Aorta (tissue), 5 donors: Measurements from ENCODE around the gene ADM2. TPM values are rescaled to one million over a fixed set of nuclear protein-coding genes. Genes with fewer than 3 reads are reported as not detected.
A peak's percentile ranks its signal among the peaks of the same experiment; 100 is the strongest.
"Not testable (repeated sequence)": the region's sequence is repeated elsewhere in the genome, so short reads cannot be mapped to it uniquely, and the experiment has no call there.

Experiments
- ATAC-seq: fragments of 200-7000 bp; cut with Tn5 transposase; one replicate; pipeline ENCODE4 v1.9.1; 2022; ENCODE audit warnings: moderate library complexity; ENCODE audit not compliant: low FRiP score
- DNase-seq, 2 donors: peaks; one replicate each; pipeline ENCODE4 v3.0.0-alpha.2; 2020
- H3K27ac ChIP-seq, 2 donors: one replicate each; pipeline ENCODE4 v1.5.1; 2013; ENCODE audit warnings: low read length in 2 of 2, mild to moderate bottlenecking in 2 of 2, moderate library complexity in 2 of 2, control low read depth in 1 of 2, inconsistent platforms in 1 of 2, low read depth in 1 of 2
- H3K27me3 ChIP-seq, 2 donors: one replicate each; pipeline ENCODE4 v1.6.1; 2013; ENCODE audit warnings: control low read depth in 1 of 2, low read length in 1 of 2, mild to moderate bottlenecking in 1 of 2, moderate library complexity in 1 of 2; ENCODE audit not compliant: insufficient read depth in 2 of 2, control insufficient read depth in 1 of 2
- H3K36me3 ChIP-seq, 2 donors: one replicate each; pipeline ENCODE4 v1.6.1; 2013; ENCODE audit warnings: control low read depth in 1 of 2, low read length in 1 of 2, mild to moderate bottlenecking in 1 of 2; ENCODE audit not compliant: insufficient read depth in 2 of 2, control insufficient read depth in 1 of 2
- H3K4me1 ChIP-seq, 2 donors: one replicate each; pipeline ENCODE4 v1.6.1; 2013; ENCODE audit warnings: low read length in 2 of 2, control low read depth in 1 of 2, mild to moderate bottlenecking in 1 of 2, moderate library complexity in 1 of 2; ENCODE audit not compliant: insufficient read depth in 2 of 2, control insufficient read depth in 1 of 2
- H3K4me3 ChIP-seq, 2 donors: one replicate each; pipeline ENCODE4 v1.5.1; 2013; ENCODE audit warnings: low read length in 2 of 2, control low read depth in 1 of 2, mild to moderate bottlenecking in 1 of 2
- H3K9me3 ChIP-seq: one replicate; pipeline ENCODE4 v1.6.1; 2013; ENCODE audit warnings: mild to moderate bottlenecking, low read length; ENCODE audit not compliant: control insufficient read depth
- WGBS, 2 donors: extraction: QIAGEN DNeasy Blood & Tissue Kit; methylation state at CpG; one replicate each; pipeline ENCODE4 v1.1.7; 2013; 5-methylcytosine and 5-hydroxymethylcytosine counted together
- intact Hi-C, 2 donors: fragments of 100-400 bp; cut with DNase I; formaldehyde crosslinking; loops; one replicate each; pipeline versions ENCODE4 v1.14.2 to v1.15.0; 2022
- long read RNA-seq, 2 donors: library from polyadenylated mRNA; unstranded; transcript quantifications; one replicate each; pipeline ENCODE4 v2.0.0, GENCODE V29; 2020 to 2021
- polyA plus RNA-seq, 2 donors: library from polyadenylated mRNA; stranded (reverse); fragments of 200-250 nt; gene quantifications; one replicate each; pipeline ENCODE4 v1.2.3, GENCODE V29; 2013
- total RNA-seq, 2 donors: library from RNA; stranded (reverse); fragmentation: NEBNext Ultra II Directional; extraction: Animal tissue kit (Norgen Biotek cat#: 25700); gene quantifications; one replicate each; pipeline ENCODE4 v1.2.1, GENCODE V29; 2021
- donor health status: healthy with polysubstance abuse.
- donor health status: Bipolar disorder and iron deficiency.
- donor health status: DM: no; HTN: no; CAD: no.
- donor health status: DM: no; HTN: no; CAD: no.
- donor health status: DM: yes; HTN: yes; CAD: no.

Gene ADM2, protein sequence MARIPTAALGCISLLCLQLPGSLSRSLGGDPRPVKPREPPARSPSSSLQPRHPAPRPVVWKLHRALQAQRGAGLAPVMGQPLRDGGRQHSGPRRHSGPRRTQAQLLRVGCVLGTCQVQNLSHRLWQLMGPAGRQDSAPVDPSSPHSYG
- total RNA-seq (under 1 TPM; 0.26 to 0.54 TPM), polyA plus RNA-seq (under 1 TPM in 1 of 2 donors, not detected in 1; 0.50 TPM)
- long read RNA-seq, donor 1: 0 reads
- long read RNA-seq, donor 2, full-length matches to known transcripts: 1 of 1 reads
- long read RNA-seq, donor 2, partial matches to known transcripts: 0 of 1 reads
- long read RNA-seq, donor 2, other reads (novel, unspliced or antisense): 0 of 1 reads

DNA sequence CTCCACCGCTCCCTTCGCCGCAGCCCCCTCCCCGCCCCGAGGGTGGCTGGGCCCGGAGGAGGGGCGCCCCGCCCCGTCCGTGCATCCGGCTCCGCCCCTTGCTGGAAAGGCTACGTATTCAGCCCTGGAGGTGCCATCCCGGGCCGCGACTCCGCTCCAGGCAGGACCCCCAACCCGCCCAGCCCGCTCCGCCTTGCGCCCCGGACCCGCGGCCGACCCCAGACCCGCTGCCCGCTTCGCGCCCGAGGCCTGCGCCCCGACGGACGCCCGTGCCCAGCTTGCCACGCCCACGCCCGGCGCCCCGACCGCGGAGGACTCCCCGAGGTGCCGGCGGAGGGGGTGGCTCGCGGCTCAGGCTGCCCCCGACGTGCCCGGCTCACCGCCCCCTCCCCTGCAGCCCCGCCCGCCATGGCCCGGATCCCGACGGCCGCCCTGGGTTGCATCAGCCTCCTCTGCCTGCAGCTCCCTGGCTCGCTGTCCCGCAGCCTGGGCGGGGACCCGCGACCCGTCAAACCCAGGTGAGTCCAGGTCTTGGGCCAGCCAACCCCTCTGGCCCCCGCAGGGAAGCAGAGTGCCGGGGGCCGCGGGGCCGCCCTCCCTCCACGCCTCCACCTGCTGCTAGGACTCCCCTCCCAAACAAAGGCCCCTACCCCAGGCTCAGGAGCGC is at the start of gene ADM2:
Gene ADM2, plus strand, starts transcription at position 104 of the 667 bp plus-strand sequence. Its CDS starts 305 bp downstream, at position 409.
- Histone ChIP-seq H3K27me3 (no peaks in the 10 kb centered on the region), H3K9me3 (no peaks in the 10 kb centered on the region), H3K4me3 (peak within 1 kb of the TSS in 1 of 2 donors; percentile 17), H3K4me1 (no peaks in the 10 kb centered on the region), H3K36me3 (no peaks in the 10 kb centered on the region), H3K27ac (no peak within 1 kb of the TSS)
- WGBS, 2 donors: 3 to 4% methylated on average over 43 to 70 of the region's 70 CpGs
- ATAC-seq: no peak
- intact Hi-C loops: no loop called here
- peak in 1 of 2 donors; percentile 47 for DNase-seq

DNA sequence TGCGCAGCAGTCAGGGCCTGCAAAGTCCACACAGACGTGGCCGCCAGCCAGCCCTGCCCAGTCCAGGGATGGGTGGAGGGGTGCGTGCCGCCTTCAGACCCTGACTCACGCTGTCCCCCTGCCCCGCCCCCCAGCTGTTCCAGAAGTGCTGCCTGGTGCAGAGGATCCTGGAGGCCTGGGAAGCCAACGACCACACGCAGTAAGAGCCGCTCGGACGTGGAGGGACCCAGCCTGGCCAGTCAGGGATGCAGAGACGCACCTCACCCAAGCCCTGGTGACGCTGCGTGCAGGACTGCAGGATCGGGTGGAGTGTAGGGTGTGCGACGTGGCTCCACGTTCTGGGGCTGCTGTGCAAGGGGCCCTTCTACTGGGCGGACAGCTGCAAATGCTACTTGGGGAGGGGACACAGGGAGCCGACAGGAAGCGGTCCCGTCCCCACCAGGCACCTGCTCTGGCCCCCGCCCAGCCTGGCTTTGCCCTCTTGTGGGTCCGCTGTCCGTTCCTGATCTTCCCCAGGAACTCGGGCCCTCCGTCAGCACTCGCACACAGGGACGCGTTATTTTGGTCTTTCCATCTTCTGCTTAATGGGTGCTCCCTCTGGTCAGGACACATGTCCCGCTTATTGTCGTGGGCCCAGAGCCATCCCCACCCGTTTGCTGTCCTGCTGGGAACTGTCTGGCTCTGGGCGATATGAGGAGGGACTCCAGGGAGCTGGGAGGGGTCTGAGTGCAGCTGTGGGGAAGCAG is 49.0 kb upstream of the ADM2 start:
- H3K4me3 ChIP-seq: no peak overlapping the region
- no peaks in the 10 kb centered on the region for H3K9me3 ChIP-seq
- peaks cover 0 to 5% of the 10 kb centered on the region in 2 donors for H3K36me3 ChIP-seq
- no peak for ATAC-seq
- no peaks in the 10 kb centered on the region for H3K27me3 ChIP-seq
- no peaks in the 10 kb centered on the region for H3K4me1 ChIP-seq
- WGBS, 2 donors: 93% methylated on average over 34 to 35 of the region's 35 CpGs
- no peak overlapping the region for H3K27ac ChIP-seq
- DNase-seq: no peak
- intact Hi-C loops: no loop called here

GRCh38 chr22:50432877-50433510 is 48.3 kb upstream of the ADM2 start:
- ATAC-seq, H3K36me3 ChIP-seq, H3K27ac ChIP-seq, H3K27me3 ChIP-seq, DNase-seq, intact Hi-C loops, H3K9me3 ChIP-seq, H3K4me1 ChIP-seq, H3K4me3 ChIP-seq: not testable (repeated sequence)
- WGBS, 2 donors: 95 to 96% methylated on average over 15 to 24 of the region's 24 CpGs

DNA sequence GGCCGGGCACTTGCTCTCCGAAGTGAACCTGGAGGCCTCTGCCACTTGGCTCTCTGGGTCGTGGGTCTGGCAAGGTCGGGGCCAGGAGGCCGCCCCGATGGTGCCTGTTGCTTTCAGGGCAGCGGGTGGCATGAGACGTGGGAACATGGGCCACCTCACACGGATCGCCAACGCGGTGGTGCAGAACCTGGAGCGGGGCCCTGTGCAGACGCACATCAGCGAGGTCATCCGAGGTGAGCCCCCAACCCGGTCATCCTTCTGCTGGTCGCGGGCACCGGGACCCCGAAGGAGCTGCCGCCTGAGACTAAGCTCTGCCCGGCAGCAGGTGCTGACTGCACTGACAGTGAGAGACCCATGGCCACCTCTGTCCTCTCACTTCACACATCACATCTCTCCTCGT is 46.5 kb upstream of the ADM2 start:
- Histone ChIP-seq H3K4me1 (no peaks in the 10 kb centered on the region), H3K9me3 (no peaks in the 10 kb centered on the region), H3K27me3 (no peaks in the 10 kb centered on the region), H3K27ac (no peak overlapping the region), H3K36me3 (peaks cover 0 to 16% of the 10 kb centered on the region in 2 donors), H3K4me3 (no peak overlapping the region)
- intact Hi-C loops: no loop called here
- 85 to 88% methylated on average over 24 of the region's 24 CpGs for WGBS, 2 donors
- DNase-seq (no peak), ATAC-seq (no peak)

- intact Hi-C loops: no loop called here
- H3K27ac ChIP-seq: no peak overlapping the region
- no peaks in the 10 kb centered on the region for H3K27me3 ChIP-seq
- H3K4me1 ChIP-seq: no peaks in the 10 kb centered on the region
- DNase-seq (no peak), ATAC-seq (no peak)
- WGBS, 2 donors: 76 to 85% methylated on average over 20 of the region's 20 CpGs
- H3K9me3 ChIP-seq: no peaks in the 10 kb centered on the region
- H3K4me3 ChIP-seq: no peak overlapping the region
- H3K36me3 ChIP-seq: peaks cover 0 to 14% of the 10 kb centered on the region in 2 donors
These were observed 45.9 kb upstream of the ADM2 start for GRCh38 chr22:50435291-50436014.

- intact Hi-C loops: no loop called here
- H3K27me3 ChIP-seq: no peaks in the 10 kb centered on the region
- no peaks in the 10 kb centered on the region for H3K4me1 ChIP-seq
- DNase-seq: peak in 1 of 2 donors; percentile 64
- H3K9me3 ChIP-seq: no peaks in the 10 kb centered on the region
- H3K36me3 ChIP-seq: peaks cover 0 to 15% of the 10 kb centered on the region in 2 donors
- H3K27ac ChIP-seq: no peak overlapping the region
- peak; percentile 15 for ATAC-seq
- 87 to 88% methylated on average over 37 of the region's 37 CpGs for WGBS, 2 donors
- no peak overlapping the region for H3K4me3 ChIP-seq
These were observed 45.1 kb upstream of the ADM2 start for GRCh38 chr22:50436015-50436830.

DNA sequence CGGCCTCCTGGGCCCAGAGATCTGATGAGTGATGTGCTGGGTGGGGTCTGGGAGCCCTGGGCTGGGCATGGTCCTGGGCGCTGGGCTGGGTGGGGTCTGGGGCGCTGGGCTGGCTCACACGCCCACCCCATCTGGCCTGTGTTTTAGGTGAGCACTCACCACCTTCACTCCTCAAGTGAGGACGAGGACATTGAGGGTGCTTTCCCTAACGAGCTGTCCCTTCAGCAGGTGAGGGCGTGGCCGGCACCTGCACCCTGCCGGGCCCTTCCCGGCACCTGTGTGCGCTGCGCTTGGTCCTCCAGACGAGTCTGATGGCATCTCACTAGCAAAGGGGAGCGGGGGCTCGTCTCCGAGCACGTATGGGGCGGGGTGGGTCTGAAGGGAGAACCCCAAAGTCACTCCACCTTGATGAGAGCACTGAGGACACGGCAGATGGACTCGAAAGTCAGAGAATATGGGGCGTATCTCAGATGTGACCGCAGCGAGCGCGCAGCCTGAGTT is 44.5 kb upstream of the ADM2 start:
- Histone ChIP-seq H3K27me3 (no peaks in the 10 kb centered on the region), H3K27ac (no peak overlapping the region), H3K4me3 (no peak overlapping the region), H3K36me3 (peaks cover 0 to 14% of the 10 kb centered on the region in 2 donors), H3K9me3 (no peaks in the 10 kb centered on the region), H3K4me1 (no peaks in the 10 kb centered on the region)
- peak in 1 of 2 donors; percentile 65 for DNase-seq
- intact Hi-C loops: no loop called here
- ATAC-seq: no peak
- 92% methylated on average over 25 of the region's 25 CpGs for WGBS, 2 donors
